Suprapubic skin (tissue), 4 donors: ENCODE results near the gene OR2H1. TPM values are rescaled to one million over a fixed set of nuclear protein-coding genes. Genes with fewer than 3 reads are reported as not detected.
A peak's percentile ranks its signal among the peaks of the same experiment; 100 is the strongest.

Experiments
- DNase-seq, 2 donors: peaks; one replicate each; pipeline ENCODE4 v3.0.0-alpha.2; 2019; ENCODE audit warnings: low spot score in 2 of 2
- H3K27ac ChIP-seq: fragments of 200-600 bp; sonication (generic); one replicate; pipeline ENCODE4 v1.5.1; 2019
- H3K27me3 ChIP-seq: fragments of 200-600 bp; sonication (generic); one replicate; pipeline ENCODE4 v1.5.1; 2019
- H3K36me3 ChIP-seq: fragments of 200-600 bp; sonication (generic); one replicate; pipeline ENCODE4 v1.5.1; 2019
- H3K4me1 ChIP-seq: fragments of 200-600 bp; sonication (generic); one replicate; pipeline ENCODE4 v1.5.1; 2019
- H3K4me3 ChIP-seq: fragments of 200-600 bp; sonication (generic); one replicate; pipeline ENCODE4 v1.5.1; 2019; ENCODE audit warnings: mild to moderate bottlenecking
- H3K9me3 ChIP-seq: fragments of 200-600 bp; sonication (generic); one replicate; pipeline ENCODE4 v1.5.1; 2019
- CTCF ChIP-seq, 2 donors: fragments of 200-600 bp in 1 of 2; fragments of 450-650 bp in 1 of 2; sonication (generic) in 1 of 2; IDR thresholded peaks; one replicate each; pipeline ENCODE4 v1.5.1; 2016 to 2019; ENCODE audit warnings: antibody characterized with exemption in 2 of 2, mild to moderate bottlenecking in 1 of 2, moderate library complexity in 1 of 2
- EP300 ChIP-seq: sonication (generic); formaldehyde crosslinking; IDR thresholded peaks from one replicate; pipeline ENCODE4 v1.6.1; 2017; ENCODE audit warnings: antibody characterized with exemption
- POLR2A ChIP-seq, 2 donors: fragments of 450-650 bp; IDR thresholded peaks; one replicate each; pipeline ENCODE4 v1.6.1; 2017; ENCODE audit warnings: antibody characterized with exemption in 2 of 2, mild to moderate bottlenecking in 2 of 2, moderate library complexity in 2 of 2
- POLR2AphosphoS5 ChIP-seq, 3 donors: sonication (generic); formaldehyde crosslinking; IDR thresholded peaks; one replicate each; pipeline ENCODE4 v1.6.1; 2017; ENCODE audit warnings: antibody characterized with exemption in 3 of 3
- WGBS: methylation state at CpG from one replicate; pipeline ENCODE4 v1.1.5; 2018; 5-methylcytosine and 5-hydroxymethylcytosine counted together
- total RNA-seq, 4 donors: library from RNA; depleted of rRNA; stranded (reverse); fragments of >200 nt; gene quantifications; one replicate each; pipeline ENCODE4 v1.1.0, GENCODE V29; 2016

The OR2H1 gene
- total RNA-seq, 4 donors from 2014 or later = not detected

- Histone ChIP-seq H3K4me1 (no peaks in the 10 kb centered on the region), H3K27me3 (no peaks in the 10 kb centered on the region), H3K9me3 (no peaks in the 10 kb centered on the region), H3K27ac (no peak overlapping the region), H3K36me3 (no peaks in the 10 kb centered on the region), H3K4me3 (no peak overlapping the region)
- WGBS = 52% methylated on average over 6 of the region's 6 CpGs
- no peak for TF ChIP-seq POLR2AphosphoS5 (IDR thresholded peaks at IDR 0.05)
- TF ChIP-seq CTCF (IDR thresholded peaks at IDR 0.05) = no peak
- no peak for TF ChIP-seq EP300
- no peak for TF ChIP-seq POLR2A (IDR thresholded peaks at IDR 0.05)
- DNase-seq = no peak
Measured at GRCh38 chr6:29466241-29466640, 9.3 kb downstream of the OR2H1 start.

- Histone ChIP-seq H3K27ac (no peak overlapping the region), H3K4me1 (no peaks in the 10 kb centered on the region), H3K4me3 (no peak overlapping the region), H3K36me3 (no peaks in the 10 kb centered on the region), H3K9me3 (no peaks in the 10 kb centered on the region), H3K27me3 (peaks cover 2% of the 10 kb centered on the region)
- no peak for DNase-seq
- TF ChIP-seq POLR2A (IDR thresholded peaks at IDR 0.05) (no peak), POLR2AphosphoS5 (IDR thresholded peaks at IDR 0.05) (no peak), CTCF (IDR thresholded peaks at IDR 0.05) (no peak), EP300 (no peak)
- WGBS = 75% methylated on average over 2 of the region's 2 CpGs
Measured at GRCh38 chr6:29474996-29475395, 18.0 kb downstream of the OR2H1 start.

GRCh38 chr6:29477923-29478450 lies 21.0 kb downstream of the OR2H1 start:
- Histone ChIP-seq H3K27me3 (peaks cover 2% of the 10 kb centered on the region), H3K4me1 (no peaks in the 10 kb centered on the region), H3K9me3 (no peaks in the 10 kb centered on the region), H3K36me3 (no peaks in the 10 kb centered on the region), H3K4me3 (no peak overlapping the region), H3K27ac (peak overlapping the region; percentile 24)
- 59% methylated on average over 5 of the region's 5 CpGs for WGBS
- DNase-seq = no peak
- no peak for TF ChIP-seq POLR2AphosphoS5 (IDR thresholded peaks at IDR 0.05)
- TF ChIP-seq CTCF (IDR thresholded peaks at IDR 0.05) = no peak
- no peak for TF ChIP-seq POLR2A (IDR thresholded peaks at IDR 0.05)
- no peak for TF ChIP-seq EP300

GRCh38 chr6:29478740-29479139 lies 21.8 kb downstream of the OR2H1 start:
- no peaks in the 10 kb centered on the region for H3K36me3 ChIP-seq
- H3K4me1 ChIP-seq = no peaks in the 10 kb centered on the region
- H3K9me3 ChIP-seq = no peaks in the 10 kb centered on the region
- H3K4me3 ChIP-seq = no peak overlapping the region
- H3K27ac ChIP-seq = no peak overlapping the region
- no peak for TF ChIP-seq POLR2A (IDR thresholded peaks at IDR 0.05)
- TF ChIP-seq EP300 = no peak
- TF ChIP-seq CTCF (IDR thresholded peaks at IDR 0.05) = no peak
- TF ChIP-seq POLR2AphosphoS5 (IDR thresholded peaks at IDR 0.05) = no peak
- H3K27me3 ChIP-seq = peaks cover 2% of the 10 kb centered on the region
- WGBS = 86% methylated on average over 5 of the region's 5 CpGs
- no peak for DNase-seq

GRCh38 chr6:29479560-29479959 lies 22.6 kb downstream of the OR2H1 start:
- Histone ChIP-seq H3K9me3 (no peaks in the 10 kb centered on the region), H3K27me3 (peaks cover 2% of the 10 kb centered on the region), H3K36me3 (no peaks in the 10 kb centered on the region), H3K27ac (no peak overlapping the region), H3K4me3 (no peak overlapping the region), H3K4me1 (no peaks in the 10 kb centered on the region)
- TF ChIP-seq CTCF (IDR thresholded peaks at IDR 0.05) (no peak), EP300 (no peak), POLR2A (IDR thresholded peaks at IDR 0.05) (no peak), POLR2AphosphoS5 (IDR thresholded peaks at IDR 0.05) (no peak)
- 76% methylated on average over 2 of the region's 2 CpGs for WGBS
- no peak for DNase-seq
